Nephron progenitor cell (in vitro differentiated cells): ENCODE data around the gene ZNF451.
A peak's percentile ranks its signal among the peaks of the same experiment; 100 is the strongest.

Source experiments
- DNase-seq: peaks from one replicate; pipeline ENCODE4 v3.0.0; 2021
- H3K27ac Mint-ChIP-seq: 2 replicates; pipeline ENCODE4 v1.8.0; 2021; ENCODE audit warnings: mild to moderate bottlenecking, moderate library complexity, mixed read lengths
- H3K27me3 Mint-ChIP-seq: 2 replicates; pipeline ENCODE4 v1.8.0; 2021; ENCODE audit warnings: mild to moderate bottlenecking, low read depth, mixed read lengths; ENCODE audit not compliant: poor library complexity
- H3K36me3 Mint-ChIP-seq: 2 replicates; pipeline ENCODE4 v1.8.0; 2021; ENCODE audit warnings: low read depth, mixed read lengths
- H3K4me1 Mint-ChIP-seq: 2 replicates; pipeline ENCODE4 v1.8.0; 2021; ENCODE audit warnings: mixed read lengths
- H3K4me3 Mint-ChIP-seq: 2 replicates; pipeline ENCODE4 v1.8.0; 2021; ENCODE audit warnings: mild to moderate bottlenecking, moderate library complexity, mixed read lengths
- H3K9me3 Mint-ChIP-seq: 2 replicates; pipeline ENCODE4 v1.8.0; 2021; ENCODE audit warnings: mild to moderate bottlenecking, moderate library complexity, mixed read lengths
- CTCF ChIP-seq: fragments of 200-600 bp; sonication (generic); IDR thresholded peaks from 2 replicates; pipeline ENCODE4 v1.5.0; 2021; ENCODE audit warnings: antibody characterized with exemption

Gene ZNF451

GRCh38 chr6:57207872-57208271, 117.9 kb downstream of the ZNF451 start:
- no peak overlapping the region for H3K27ac Mint-ChIP-seq
- no peak for TF ChIP-seq CTCF
- H3K36me3 Mint-ChIP-seq = peaks cover 29% of the 10 kb centered on the region
- no peak for DNase-seq
- peaks cover 5% of the 10 kb centered on the region for H3K4me1 Mint-ChIP-seq
- H3K4me3 Mint-ChIP-seq = no peak overlapping the region
- H3K9me3 Mint-ChIP-seq = no peaks in the 10 kb centered on the region
- no peaks in the 10 kb centered on the region for H3K27me3 Mint-ChIP-seq

GRCh38 chr6:57209030-57209429, 119.0 kb downstream of the ZNF451 start:
- H3K9me3 Mint-ChIP-seq = no peaks in the 10 kb centered on the region
- H3K27ac Mint-ChIP-seq = no peak overlapping the region
- no peak for DNase-seq
- no peak overlapping the region for H3K4me3 Mint-ChIP-seq
- H3K27me3 Mint-ChIP-seq = no peaks in the 10 kb centered on the region
- TF ChIP-seq CTCF = no peak
- peaks cover 5% of the 10 kb centered on the region for H3K4me1 Mint-ChIP-seq
- peaks cover 36% of the 10 kb centered on the region for H3K36me3 Mint-ChIP-seq

- H3K27ac Mint-ChIP-seq = peak overlapping the region; percentile 27
- no peak for TF ChIP-seq CTCF
- H3K9me3 Mint-ChIP-seq = peaks cover 8% of the 10 kb centered on the region
- H3K4me3 Mint-ChIP-seq = no peak overlapping the region
- no peak for DNase-seq
- no peaks in the 10 kb centered on the region for H3K27me3 Mint-ChIP-seq
- peaks cover 5% of the 10 kb centered on the region for H3K4me1 Mint-ChIP-seq
- peaks cover 46% of the 10 kb centered on the region for H3K36me3 Mint-ChIP-seq
Measured at GRCh38 chr6:57210060-57210459, 120.1 kb downstream of the ZNF451 start.

- no peak for TF ChIP-seq CTCF
- peaks cover 59% of the 10 kb centered on the region for H3K9me3 Mint-ChIP-seq
- DNase-seq = no peak
- H3K4me1 Mint-ChIP-seq = peaks cover under 1% of the 10 kb centered on the region
- no peaks in the 10 kb centered on the region for H3K27me3 Mint-ChIP-seq
- no peak overlapping the region for H3K27ac Mint-ChIP-seq
- H3K4me3 Mint-ChIP-seq = no peak overlapping the region
- peaks cover 79% of the 10 kb centered on the region for H3K36me3 Mint-ChIP-seq
Measured at GRCh38 chr6:57215260-57215659, 125.3 kb downstream of the ZNF451 start.

- no peak for TF ChIP-seq CTCF
- Mint-ChIP-seq H3K4me1 (peaks cover 10% of the 10 kb centered on the region), H3K27ac (no peak overlapping the region), H3K36me3 (peaks cover 83% of the 10 kb centered on the region), H3K4me3 (no peak overlapping the region), H3K9me3 (peaks cover 62% of the 10 kb centered on the region), H3K27me3 (no peaks in the 10 kb centered on the region)
- DNase-seq = no peak
Measured at GRCh38 chr6:57216235-57217101, 126.5 kb downstream of the ZNF451 start.

GRCh38 chr6:57217270-57217669, 127.3 kb downstream of the ZNF451 start:
- Mint-ChIP-seq H3K4me1 (peaks cover 12% of the 10 kb centered on the region), H3K9me3 (peaks cover 62% of the 10 kb centered on the region), H3K27ac (no peak overlapping the region), H3K4me3 (peak overlapping the region; percentile 30), H3K36me3 (peaks cover 76% of the 10 kb centered on the region), H3K27me3 (no peaks in the 10 kb centered on the region)
- DNase-seq = no peak
- no peak for TF ChIP-seq CTCF
